Panc1 (cell line): Measurements from ENCODE around the gene DLL4. TPM values are rescaled to one million over a fixed set of nuclear protein-coding genes. Genes with fewer than 3 reads are reported as not detected.

Experiments
- ATAC-seq: fragments of 200-7000 bp; cut with Tn5 transposase; 2 replicates; pipeline ENCODE4 v1.9.1; 2020; ENCODE audit warnings: mild to moderate bottlenecking, moderate library complexity
- BruUV-seq: library from RNA; stranded (reverse); fragments of 400-500 nt; replicated peaks from 2 replicates; lab custom pipeline; 2021; lab: Mats Ljungman, UMichigan
- CTCF ChIA-PET: fragments of 300-600 bp; sonication (Branson Sonifier 250); formaldehyde crosslinking; loops from one replicate; lab custom pipeline; 2022; ENCODE audit warnings: antibody characterized with exemption; lab: Charles Lee
- POLR2A ChIA-PET: fragments of 300-600 bp; sonication (Branson Sonifier 250); formaldehyde crosslinking; loops from one replicate; lab custom pipeline; 2022; ENCODE audit warnings: antibody characterized with exemption; lab: Charles Lee
- DNase-seq: peaks from one replicate; pipeline ENCODE4 v3.0.0-alpha.2; 2010; ENCODE audit warnings: low read depth, low spot score
- H3K27ac ChIP-seq: 2 replicates; pipeline ENCODE4 v1.5.1; 2011; ENCODE audit warnings: mild to moderate bottlenecking, low read length, inconsistent platforms
- H3K27me3 ChIP-seq: fragments of 200-500 bp; sonication (Bioruptor generic); 2 replicates; pipeline ENCODE4 v1.6.0; 2014; ENCODE audit warnings: low read length, inconsistent platforms; ENCODE audit not compliant: control insufficient read depth, insufficient read depth
- H3K36me3 ChIP-seq: fragments of 200-500 bp; sonication (Bioruptor generic); 2 replicates; pipeline ENCODE4 v1.5.1; 2014; ENCODE audit warnings: inconsistent platforms, mild to moderate bottlenecking, low read length, moderate library complexity; ENCODE audit not compliant: control insufficient read depth, insufficient read depth
- H3K4me1 ChIP-seq: 2 replicates; pipeline ENCODE4 v1.5.1; 2011; ENCODE audit warnings: inconsistent platforms, mild to moderate bottlenecking, low read length, moderate library complexity; ENCODE audit not compliant: control insufficient read depth, insufficient read depth
- H3K4me3 ChIP-seq, 2 experiments: 2 replicates each; pipeline ENCODE4 v1.5.1; 2011 to 2012; ENCODE audit warnings: low read depth in 2 of 2, low read length in 2 of 2, mild to moderate bottlenecking in 2 of 2, inconsistent platforms in 1 of 2, moderate library complexity in 1 of 2
- H3K9me3 ChIP-seq: fragments of 200-500 bp; sonication (Bioruptor generic); 2 replicates; pipeline ENCODE4 v1.5.1; 2014; ENCODE audit warnings: low read depth, mild to moderate bottlenecking, inconsistent platforms, low read length, moderate library complexity; ENCODE audit not compliant: control insufficient read depth, insufficient read depth
- CTCF ChIP-seq: fragments of 450-650 bp; IDR thresholded peaks from 2 replicates; pipeline ENCODE4 v1.5.1; 2017; ENCODE audit warnings: mild to moderate bottlenecking
- POLR2AphosphoS5 ChIP-seq: IDR thresholded peaks from 2 replicates; pipeline ENCODE4 v1.6.1; 2012; ENCODE audit warnings: mild to moderate bottlenecking, low read depth, low read length, moderate library complexity
- REST ChIP-seq, 2 experiments: IDR thresholded peaks; 2 replicates each; pipeline ENCODE4 v1.6.1; 2011 to 2012; ENCODE audit warnings: low read depth in 2 of 2, control low read depth in 1 of 2, low read length in 1 of 2, mild to moderate bottlenecking in 1 of 2, moderate library complexity in 1 of 2; ENCODE audit not compliant: insufficient read depth in 1 of 2
- SIN3A ChIP-seq: IDR thresholded peaks from 2 replicates; pipeline ENCODE4 v1.6.1; 2012; ENCODE audit warnings: low read depth, mild to moderate bottlenecking, low read length, moderate library complexity, borderline replicate concordance; ENCODE audit not compliant: insufficient read depth
- TCF7L2 ChIP-seq: IDR thresholded peaks from 2 replicates; pipeline ENCODE4 v1.6.1; 2011; ENCODE audit warnings: mild to moderate bottlenecking, low read depth, low read length, inconsistent platforms
- in situ Hi-C: cut with HindIII; loops from 2 replicates; pipeline ENCODE4 v1.10.0; 2016; ENCODE audit warnings: low sequenced_read_pairs, low pct_unique_long_range_greater_than_20kb
- intact Hi-C: fragments of 100-400 bp; cut with micrococcal nuclease; formaldehyde crosslinking; loops from one replicate; pipeline ENCODE4 v1.10.0; 2022; ENCODE audit not compliant: unreplicated experiment
- total RNA-seq: library from RNA; stranded (reverse); gene quantifications from one replicate; pipeline ENCODE4 v1.2.1, GENCODE V29; 2021; ENCODE audit not compliant: unreplicated experiment

Gene DLL4
- total RNA-seq, 1 experiment from 2014 or later: 0.31 TPM

GRCh38 chr15:40984964-40985363 is 55.8 kb downstream of the DLL4 start:
- intact Hi-C loops: no loop called here
- DNase-seq: no peak
- Histone ChIP-seq H3K36me3 (peaks cover 35% of the 10 kb centered on the region), H3K9me3 (no peaks in the 10 kb centered on the region), H3K4me3 (no peak overlapping the region), H3K27ac (no peak overlapping the region), H3K27me3 (no peaks in the 10 kb centered on the region), H3K4me1 (no peaks in the 10 kb centered on the region)
- no peak for ATAC-seq
- ChIA-PET POLR2A (no interaction called here), CTCF (interaction anchor here (0.6 kb wide), 1 partner anchor 43 kb away, joined by 3 read pairs; no protein-coding TSS in a partner anchor)
- in situ Hi-C loops: no loop called here
- TF ChIP-seq POLR2AphosphoS5: no peak
- no peak for TF ChIP-seq SIN3A
- no peak for TF ChIP-seq CTCF
- no peak for TF ChIP-seq REST (IDR thresholded peaks at IDR 0.05; ENCODE audit: insufficient read depth in 1 of 2, low read depth in 2 of 2, low read length in 1 of 2)
- no peak for TF ChIP-seq TCF7L2
- no TSS peak for BruUV-seq

GRCh38 chr15:40985541-40986330 is 56.6 kb downstream of the DLL4 start:
- H3K4me3 ChIP-seq: no peak overlapping the region
- POLR2A ChIA-PET: interaction anchor here (0.6 kb wide), 1 partner anchor 21 kb away, joined by 7 read pairs; no protein-coding TSS in a partner anchor
- H3K36me3 ChIP-seq: peaks cover 30% of the 10 kb centered on the region
- no peaks in the 10 kb centered on the region for H3K9me3 ChIP-seq
- no TSS peak for BruUV-seq
- TF ChIP-seq POLR2AphosphoS5: no peak
- no peak for TF ChIP-seq CTCF
- no peak for TF ChIP-seq REST (IDR thresholded peaks at IDR 0.05; ENCODE audit: insufficient read depth in 1 of 2, low read depth in 2 of 2, low read length in 1 of 2)
- TF ChIP-seq SIN3A: no peak
- CTCF ChIA-PET: no interaction called here
- DNase-seq (no peak), ATAC-seq (no peak)
- no peaks in the 10 kb centered on the region for H3K4me1 ChIP-seq
- intact Hi-C loops (no loop called here), in situ Hi-C loops (no loop called here)
- no peaks in the 10 kb centered on the region for H3K27me3 ChIP-seq
- H3K27ac ChIP-seq: no peak overlapping the region
